Renal pelvis (tissue), 4 donors: Measurements from ENCODE around the gene SOX12. TPM values are rescaled to one million over a fixed set of nuclear protein-coding genes. Genes with fewer than 3 reads are reported as not detected.
"Not testable (repeated sequence)": the region's sequence is repeated elsewhere in the genome, so short reads cannot be mapped to it uniquely, and the experiment has no call there.

Experiments
- DNase-seq: peaks from one replicate; pipeline ENCODE4 v3.0.0-alpha.2; 2013
- polyA plus RNA-seq, 3 donors: library from polyadenylated mRNA; unstranded; fragments of 120-200 nt; gene quantifications; one replicate each; pipeline ENCODE4 v1.2.1, GENCODE V29; 2013; ENCODE audit not compliant: insufficient read length in 3 of 3

The SOX12 gene
- polyA plus RNA-seq, 3 donors, result 36.4 to 45.5 (median 41.3) TPM

GRCh38 chr20:356154-356553 is 30.8 kb downstream of the SOX12 start:
- DNase-seq, result not testable (repeated sequence)

DNA sequence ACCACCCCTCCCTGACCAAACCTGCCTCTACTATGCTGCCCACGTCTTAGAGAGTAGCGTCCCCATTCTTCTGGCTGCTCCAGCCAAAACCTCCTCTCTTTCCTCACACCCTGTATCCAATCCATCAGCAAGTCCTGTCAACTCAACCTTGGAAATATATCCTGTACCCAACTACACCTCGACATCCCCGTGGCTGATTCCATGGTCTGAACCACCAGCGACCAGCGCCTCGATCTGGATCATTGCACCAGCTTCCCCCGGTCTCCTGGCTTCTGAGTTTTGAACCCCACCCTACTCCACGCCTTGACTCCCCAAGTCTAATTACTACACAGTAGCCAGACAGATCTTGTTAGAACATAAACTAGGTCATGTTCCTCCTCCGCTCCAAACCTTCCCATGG is 31.4 kb downstream of the SOX12 start:
- DNase-seq, result no peak

DNA sequence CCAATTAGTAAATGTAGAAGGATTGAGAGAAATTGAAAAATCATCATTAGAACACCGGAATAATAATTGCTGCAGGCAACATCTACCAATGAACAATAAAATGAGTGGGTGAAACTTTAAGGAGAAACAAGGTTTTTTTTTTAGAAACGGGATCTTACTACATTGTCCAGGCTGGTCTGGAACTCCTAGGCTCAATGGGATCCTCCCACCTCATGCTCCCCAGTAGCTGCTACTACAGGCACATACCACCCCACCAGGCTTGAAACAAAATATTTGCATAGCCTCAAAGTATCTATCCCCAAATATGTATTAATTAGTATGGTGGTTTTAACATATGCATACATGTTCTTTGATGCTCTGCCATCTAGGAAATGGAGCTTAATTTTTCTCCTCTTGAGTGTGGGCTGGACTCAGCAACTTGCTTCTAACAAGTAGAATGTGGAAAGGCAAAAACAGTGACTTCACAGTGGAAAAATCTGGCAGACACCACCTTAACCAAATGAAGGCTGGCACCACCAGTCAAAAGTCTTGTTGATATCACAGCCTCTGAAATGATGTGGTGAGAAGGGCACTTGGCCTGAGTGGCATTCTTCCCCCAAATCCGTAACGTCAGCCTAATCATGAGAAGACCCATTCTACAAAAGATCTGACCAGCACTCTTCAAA is 33.7 kb downstream of the SOX12 start:
- no peak for DNase-seq

- no peak for DNase-seq
These were observed 36.2 kb downstream of the SOX12 start for GRCh38 chr20:361561-361960.

DNA sequence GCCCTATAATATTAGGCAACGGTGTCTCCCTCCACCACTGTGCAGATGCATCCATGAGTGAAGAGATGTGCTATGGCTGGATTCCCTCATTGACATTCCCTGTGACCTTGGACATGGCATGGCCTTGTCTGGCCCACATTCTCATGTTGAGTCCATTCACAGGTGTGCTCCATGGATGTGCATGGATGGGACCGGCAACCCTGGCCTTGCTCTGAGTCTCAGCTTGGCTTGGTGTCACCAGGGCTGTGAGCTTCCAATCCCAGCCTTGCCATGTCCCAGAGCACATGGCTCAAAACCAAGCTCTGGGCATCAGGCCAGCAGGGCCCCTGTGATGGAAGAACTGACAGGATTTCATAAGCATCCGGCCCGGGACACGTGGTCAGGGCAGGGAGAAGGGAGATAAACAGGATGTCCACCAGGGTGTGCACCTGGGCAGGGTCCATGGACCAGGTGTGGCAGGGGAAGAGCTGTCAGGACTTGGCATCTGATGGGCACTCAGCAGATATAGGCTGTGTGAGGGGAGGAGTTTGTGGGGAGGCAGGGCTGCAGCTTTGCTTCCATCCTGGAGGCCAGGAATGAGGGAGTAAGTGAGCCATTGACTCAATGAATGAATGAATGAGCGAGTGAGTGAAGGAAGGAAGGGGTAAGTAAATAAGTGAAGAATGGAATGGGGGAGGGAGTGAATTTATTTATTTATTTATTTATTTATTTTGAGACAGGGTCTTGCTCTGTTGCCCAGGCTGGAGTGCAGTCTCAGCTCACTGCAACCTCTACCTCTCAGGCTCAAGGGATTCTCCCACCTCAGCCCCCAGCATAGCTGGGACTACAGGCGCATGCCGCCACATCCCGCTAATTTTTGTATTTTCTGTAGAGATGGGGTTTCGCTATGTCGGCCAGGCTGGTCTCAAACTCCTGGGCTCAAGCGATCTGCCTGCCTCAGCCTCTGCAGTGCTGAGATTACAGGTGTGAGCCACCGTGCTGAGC is 37.2 kb downstream of the SOX12 start:
- DNase-seq, result no peak

GRCh38 chr20:363319-364078 is 38.1 kb downstream of the SOX12 start:
- DNase-seq, result no peak

- no peak for DNase-seq
These were observed 39.8 kb downstream of the SOX12 start for GRCh38 chr20:364905-365794.

DNA sequence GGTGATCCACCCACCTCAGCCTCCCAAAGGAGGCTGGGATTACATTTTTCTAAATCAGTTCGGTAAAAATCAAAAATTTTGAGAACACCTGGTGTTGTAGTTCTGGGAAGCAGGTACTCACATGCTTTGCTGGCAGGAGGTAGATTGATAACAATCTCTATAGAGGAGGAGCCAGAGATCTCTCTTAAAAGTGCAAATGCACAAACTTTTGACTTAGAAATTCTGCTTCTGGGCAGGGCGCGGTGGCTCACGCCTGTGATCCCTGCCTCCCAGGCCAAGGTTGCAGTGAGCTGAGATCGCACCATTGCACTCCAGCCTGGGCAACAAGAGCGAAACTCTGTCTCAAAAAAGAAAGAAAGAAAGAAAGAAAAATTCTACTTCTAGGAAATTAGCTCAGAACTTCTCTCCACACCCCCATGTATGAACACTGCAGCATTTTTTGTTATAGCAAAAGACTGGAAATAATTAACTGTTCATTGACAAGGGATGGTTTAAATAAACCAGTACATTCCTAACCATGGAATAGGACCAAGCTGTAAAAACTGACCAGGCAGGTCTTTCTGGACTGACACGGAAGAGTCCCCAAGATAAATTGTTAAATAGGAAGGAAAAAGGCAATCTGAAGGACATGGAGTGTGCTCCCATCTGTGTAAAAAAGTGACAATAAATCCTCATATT is 40.8 kb downstream of the SOX12 start:
- no peak for DNase-seq

DNA sequence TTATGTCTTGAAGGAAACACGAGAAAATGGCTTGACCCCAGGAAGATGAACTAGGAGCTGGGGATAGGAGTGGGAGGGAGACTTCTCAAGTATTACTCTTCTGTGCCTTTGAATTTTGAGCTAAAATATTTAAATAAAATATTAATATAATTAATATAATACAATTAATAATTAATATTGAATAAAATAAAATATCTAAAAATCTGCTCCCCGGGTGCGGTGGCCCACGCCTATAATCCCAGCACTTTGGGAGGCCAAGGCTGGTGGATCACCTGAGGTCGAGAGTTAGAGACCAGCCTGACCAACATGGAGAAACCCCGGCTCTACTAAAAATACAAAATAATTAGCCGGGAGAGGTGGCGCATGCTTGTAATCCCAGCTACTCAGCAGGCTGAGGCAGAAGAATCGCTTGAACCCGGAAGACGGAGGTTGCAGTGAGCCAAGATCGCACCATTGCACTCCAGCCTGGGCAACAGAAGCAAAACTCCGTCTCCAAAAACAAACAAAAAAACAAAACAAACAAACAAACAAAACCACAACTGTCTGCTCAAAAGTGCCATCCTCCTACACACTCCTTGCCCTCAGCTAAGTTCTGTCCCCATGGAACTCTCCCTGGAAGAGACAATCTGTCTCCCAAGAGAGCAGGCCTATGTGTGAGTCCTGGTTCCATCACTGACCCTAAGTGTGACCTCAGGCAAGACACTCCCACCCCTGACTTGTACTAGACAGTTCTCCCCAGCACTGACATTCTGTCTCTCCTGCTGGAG is 41.5 kb downstream of the SOX12 start:
- no peak for DNase-seq

GRCh38 chr20:367486-367887 is 42.1 kb downstream of the SOX12 start:
- DNase-seq, result no peak

GRCh38 chr20:368915-369314 is 43.6 kb downstream of the SOX12 start:
- no peak for DNase-seq

DNA sequence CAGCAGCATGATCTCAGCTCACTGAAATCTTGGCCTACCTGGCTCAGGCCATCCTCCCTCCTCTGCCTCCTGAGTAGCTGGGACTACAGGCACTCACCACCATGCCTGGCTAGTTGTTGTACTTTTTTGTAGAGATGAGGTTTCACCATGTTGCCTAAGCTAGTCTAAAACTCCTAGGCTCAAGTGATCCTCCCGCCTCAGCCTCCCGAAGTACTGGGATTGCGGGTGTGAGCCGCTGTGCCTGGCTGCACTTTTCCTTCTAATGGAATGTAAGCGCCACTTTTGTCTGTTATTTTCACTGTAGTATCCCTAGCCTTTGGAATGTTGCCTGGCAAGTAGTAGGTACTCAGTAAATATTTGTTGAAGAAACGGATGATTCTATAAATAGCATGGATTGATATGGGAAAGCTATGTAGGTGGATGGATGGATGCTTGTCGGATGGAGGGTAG is 44.8 kb downstream of the SOX12 start:
- no peak for DNase-seq

DNA sequence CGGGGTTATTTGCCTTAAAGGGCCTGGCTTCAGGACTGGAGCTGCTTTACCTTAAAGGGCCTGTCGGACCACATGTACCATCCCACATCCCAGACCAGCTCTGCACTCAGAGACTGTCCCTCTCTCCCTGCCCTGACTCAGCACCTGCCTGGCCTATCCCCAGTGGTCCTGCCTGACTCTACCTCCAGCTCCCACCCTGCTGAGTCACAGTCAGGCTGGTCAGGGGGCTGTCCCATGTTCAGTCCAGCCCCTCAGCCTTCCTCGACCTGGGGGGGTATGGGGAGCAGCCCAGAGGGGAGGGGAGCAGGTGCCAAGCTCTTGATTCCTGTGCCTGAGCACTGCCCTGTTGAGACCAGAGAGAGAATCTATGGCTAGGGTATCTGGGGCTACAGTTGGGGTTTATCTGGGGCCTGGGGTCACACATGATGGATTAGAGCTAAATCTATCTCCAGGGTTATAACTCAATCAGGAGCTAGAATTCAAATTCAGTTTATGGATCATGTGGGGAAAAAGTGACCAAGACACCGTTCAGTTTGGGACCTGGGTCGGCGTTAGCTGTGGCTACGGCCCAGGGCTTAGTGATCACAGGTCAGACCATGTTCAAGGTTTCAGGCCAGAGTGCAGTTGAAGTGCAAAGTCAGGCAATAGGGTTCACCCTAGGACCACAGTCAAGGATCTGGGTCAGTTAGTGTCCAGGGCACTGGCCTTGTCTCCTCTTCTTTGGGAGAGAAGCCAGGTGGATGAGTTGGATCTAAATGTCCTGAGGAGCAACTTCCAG is 45.8 kb downstream of the SOX12 start:
- no peak for DNase-seq

GRCh38 chr20:371755-372542 is 46.6 kb downstream of the SOX12 start:
- DNase-seq, result no peak

- DNase-seq, result not testable (repeated sequence)
These were observed 47.3 kb downstream of the SOX12 start for GRCh38 chr20:372543-373082.

DNA sequence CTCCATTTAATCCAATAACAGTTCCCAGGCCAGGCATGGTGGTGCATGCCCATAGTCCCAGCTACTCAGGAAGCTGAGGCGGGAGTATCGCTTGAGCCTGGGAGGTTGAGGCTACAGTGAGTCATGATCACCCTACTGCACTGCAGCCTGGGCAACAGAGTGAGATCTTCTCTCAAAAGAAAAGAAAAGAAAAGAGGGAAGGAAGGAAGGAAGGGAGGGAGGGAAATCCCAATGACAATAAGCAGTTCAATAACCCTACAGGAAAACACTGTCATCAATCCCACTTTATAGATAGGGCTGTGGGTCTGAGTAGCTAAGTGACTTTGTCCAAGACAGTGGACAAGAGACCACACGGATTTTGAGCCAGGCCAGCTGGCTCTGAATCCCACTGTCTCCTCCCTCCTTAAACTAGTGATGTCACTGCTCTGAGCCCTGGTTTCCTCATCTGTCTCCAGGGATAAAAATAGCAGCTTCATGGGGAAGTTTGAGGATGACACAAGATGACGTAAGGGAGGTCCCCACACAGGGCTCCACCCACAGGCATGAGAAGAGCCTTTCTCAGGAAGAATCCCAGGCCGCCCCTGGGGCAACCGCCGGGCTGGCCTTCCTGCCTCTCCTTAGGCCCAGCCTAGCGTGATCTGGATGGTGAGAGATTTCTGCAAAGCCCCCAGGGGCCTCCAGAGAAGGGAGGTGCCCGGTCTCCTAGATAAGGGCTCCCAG is 48.0 kb downstream of the SOX12 start:
- DNase-seq, result no peak

GRCh38 chr20:375265-375889 is 50.0 kb downstream of the SOX12 start:
- DNase-seq, result no peak
